ENCODE results near the gene HTT. TPM values are rescaled to one million over a fixed set of nuclear protein-coding genes. Genes with fewer than 3 reads are reported as not detected.

HTT gene
- total RNA-seq, 2 experiments from 2014 or later, result 72.0 to 83.7 TPM

- peaks cover 36% of the 10 kb centered on the region for H3K36me3 Mint-ChIP-seq (ENCODE audit: low read depth)
- H3K27ac Mint-ChIP-seq, result no peak overlapping the region
- H3K4me1 Mint-ChIP-seq, result peaks cover 2% of the 10 kb centered on the region
- CTCF ChIA-PET, result interaction anchor here (0.8 kb wide), 1 partner anchor 10 kb away, joined by 3 read pairs; no protein-coding TSS in a partner anchor
- no peak for DNase-seq
- no peaks in the 10 kb centered on the region for H3K27me3 Mint-ChIP-seq
- no peaks in the 10 kb centered on the region for H3K9me3 Mint-ChIP-seq
- POLR2A ChIA-PET, result no interaction called here
- H3K4me3 Mint-ChIP-seq, result no peak overlapping the region
These were observed 102.9 kb downstream of the HTT start for GRCh38 chr4:3177426-3177825.

GRCh38 chr4:3177905-3178304 is 103.4 kb downstream of the HTT start:
- POLR2A ChIA-PET, result interaction anchor here (0.6 kb wide), 1 partner anchor 579 kb away, joined by 3 read pairs; no protein-coding TSS in a partner anchor
- CTCF ChIA-PET, result interaction anchor here (0.8 kb wide), 1 partner anchor 9 kb away, joined by 3 read pairs; no protein-coding TSS in a partner anchor
- Mint-ChIP-seq H3K9me3 (no peaks in the 10 kb centered on the region), H3K4me3 (no peak overlapping the region), H3K27ac (no peak overlapping the region), H3K27me3 (no peaks in the 10 kb centered on the region), H3K36me3 (ENCODE audit: low read depth) (peaks cover 36% of the 10 kb centered on the region), H3K4me1 (peaks cover 2% of the 10 kb centered on the region)
- DNase-seq, result no peak

- DNase-seq, result no peak
- Mint-ChIP-seq H3K4me1 (peaks cover 2% of the 10 kb centered on the region), H3K27me3 (no peaks in the 10 kb centered on the region), H3K27ac (no peak overlapping the region), H3K4me3 (no peak overlapping the region), H3K9me3 (no peaks in the 10 kb centered on the region), H3K36me3 (ENCODE audit: low read depth) (peaks cover 33% of the 10 kb centered on the region)
- POLR2A ChIA-PET, result interaction anchor here (0.6 kb wide), 1 partner anchor 579 kb away, joined by 3 read pairs; no protein-coding TSS in a partner anchor
- CTCF ChIA-PET, result interaction anchor here (0.8 kb wide), 1 partner anchor 9 kb away, joined by 3 read pairs; no protein-coding TSS in a partner anchor
These were observed 103.9 kb downstream of the HTT start for GRCh38 chr4:3178351-3178750.

GRCh38 chr4:3179126-3179706 is 104.7 kb downstream of the HTT start:
- Mint-ChIP-seq H3K4me1 (peaks cover 2% of the 10 kb centered on the region), H3K36me3 (ENCODE audit: low read depth) (peaks cover 40% of the 10 kb centered on the region), H3K27me3 (no peaks in the 10 kb centered on the region), H3K27ac (no peak overlapping the region), H3K4me3 (no peak overlapping the region), H3K9me3 (no peaks in the 10 kb centered on the region)
- CTCF ChIA-PET, result no interaction called here
- DNase-seq, result no peak
- POLR2A ChIA-PET, result no interaction called here

GRCh38 chr4:3183008-3183407 is 108.5 kb downstream of the HTT start:
- Mint-ChIP-seq H3K27ac (peak overlapping the region; percentile 43), H3K4me3 (no peak overlapping the region), H3K4me1 (peaks cover 2% of the 10 kb centered on the region), H3K27me3 (no peaks in the 10 kb centered on the region), H3K9me3 (no peaks in the 10 kb centered on the region), H3K36me3 (ENCODE audit: low read depth) (peaks cover 49% of the 10 kb centered on the region)
- ChIA-PET POLR2A (no interaction called here), CTCF (interaction anchor here (1.0 kb wide), 1 partner anchor 16 kb away, joined by 3 read pairs; no protein-coding TSS in a partner anchor)
- no peak for DNase-seq

- H3K4me1 Mint-ChIP-seq, result peaks cover 2% of the 10 kb centered on the region
- ChIA-PET POLR2A (no interaction called here), CTCF (no interaction called here)
- no peak overlapping the region for H3K4me3 Mint-ChIP-seq
- no peak for DNase-seq
- no peaks in the 10 kb centered on the region for H3K27me3 Mint-ChIP-seq
- peaks cover 56% of the 10 kb centered on the region for H3K36me3 Mint-ChIP-seq (ENCODE audit: low read depth)
- H3K9me3 Mint-ChIP-seq, result no peaks in the 10 kb centered on the region
- peak overlapping the region; percentile 65 for H3K27ac Mint-ChIP-seq
These were observed 110.2 kb downstream of the HTT start for GRCh38 chr4:3184725-3185124.

GRCh38 chr4:3186609-3187008 is 112.1 kb downstream of the HTT start:
- H3K36me3 Mint-ChIP-seq (ENCODE audit: low read depth), result peaks cover 54% of the 10 kb centered on the region
- ChIA-PET CTCF (interaction anchor here (0.7 to 1.2 kb wide), 2 partner anchors 9 to 46 kb away, joined by 3 to 6 read pairs; no protein-coding TSS in a partner anchor), POLR2A (interaction anchor here (0.6 kb wide), 1 partner anchor 1123 kb away, joined by 3 read pairs; no protein-coding TSS in a partner anchor)
- DNase-seq, result no peak
- no peak overlapping the region for H3K27ac Mint-ChIP-seq
- peaks cover 4% of the 10 kb centered on the region for H3K4me1 Mint-ChIP-seq
- H3K4me3 Mint-ChIP-seq, result no peak overlapping the region
- H3K27me3 Mint-ChIP-seq, result no peaks in the 10 kb centered on the region
- H3K9me3 Mint-ChIP-seq, result no peaks in the 10 kb centered on the region

GRCh38 chr4:3188118-3188517 is 113.6 kb downstream of the HTT start:
- CTCF ChIA-PET, result interaction anchor here (1.4 kb wide), 1 partner anchor 25 kb away, joined by 3 read pairs; no protein-coding TSS in a partner anchor
- Mint-ChIP-seq H3K9me3 (no peaks in the 10 kb centered on the region), H3K27ac (no peak overlapping the region)

GRCh38 chr4:3189459-3189858 is 115.0 kb downstream of the HTT start:
- Mint-ChIP-seq H3K4me1 (peaks cover 29% of the 10 kb centered on the region), H3K36me3 (ENCODE audit: low read depth) (peaks cover 41% of the 10 kb centered on the region), H3K9me3 (no peaks in the 10 kb centered on the region), H3K4me3 (no peak overlapping the region), H3K27ac (peak overlapping the region; percentile 19), H3K27me3 (no peaks in the 10 kb centered on the region)
- POLR2A ChIA-PET, result no interaction called here
- CTCF ChIA-PET, result interaction anchor here (1.1 to 1.4 kb wide), 3 partner anchors 23 to 254 kb away, joined by 3 read pairs; no protein-coding TSS in a partner anchor
- DNase-seq, result no peak

More at GRCh38 chr4:3188118-3188517, 113.6 kb downstream of the HTT start:
- POLR2A ChIA-PET, result no interaction called here
- Mint-ChIP-seq H3K4me1 (peaks cover 16% of the 10 kb centered on the region), H3K36me3 (ENCODE audit: low read depth) (peaks cover 45% of the 10 kb centered on the region), H3K27me3 (no peaks in the 10 kb centered on the region), H3K4me3 (no peak overlapping the region)
- DNase-seq, result no peak

- no peak for DNase-seq
- ChIA-PET CTCF (interaction anchor here (0.9 to 3.7 kb wide), 6 partner anchors 9 to 253 kb away, joined by 3 to 19 read pairs (median 3); no protein-coding TSS in a partner anchor), POLR2A (interaction anchor here (0.6 kb wide), 1 partner anchor 470 kb away, joined by 5 read pairs; no protein-coding TSS in a partner anchor)
- no peak overlapping the region for H3K27ac Mint-ChIP-seq
- peaks cover 40% of the 10 kb centered on the region for H3K4me1 Mint-ChIP-seq
- no peak overlapping the region for H3K4me3 Mint-ChIP-seq
- peaks cover 50% of the 10 kb centered on the region for H3K36me3 Mint-ChIP-seq (ENCODE audit: low read depth)
- no peaks in the 10 kb centered on the region for H3K9me3 Mint-ChIP-seq
- H3K27me3 Mint-ChIP-seq, result no peaks in the 10 kb centered on the region
These were observed 116.1 kb downstream of the HTT start for GRCh38 chr4:3190549-3190948.

- no peak for DNase-seq
- Mint-ChIP-seq H3K4me1 (peaks cover 57% of the 10 kb centered on the region), H3K27ac (peak overlapping the region; percentile 73), H3K9me3 (no peaks in the 10 kb centered on the region), H3K4me3 (no peak overlapping the region), H3K36me3 (ENCODE audit: low read depth) (peaks cover 55% of the 10 kb centered on the region), H3K27me3 (no peaks in the 10 kb centered on the region)
- CTCF ChIA-PET, result interaction anchor here (1.2 to 3.7 kb wide), 4 partner anchors 9 to 288 kb away, joined by 3 to 19 read pairs (median 4); no protein-coding TSS in a partner anchor
- POLR2A ChIA-PET, result no interaction called here
These were observed 117.7 kb downstream of the HTT start for GRCh38 chr4:3192188-3192587.

- Mint-ChIP-seq H3K27ac (peak overlapping the region; percentile 73), H3K9me3 (no peaks in the 10 kb centered on the region), H3K4me3 (no peak overlapping the region), H3K36me3 (ENCODE audit: low read depth) (peaks cover 52% of the 10 kb centered on the region), H3K4me1 (peaks cover 63% of the 10 kb centered on the region), H3K27me3 (no peaks in the 10 kb centered on the region)
- ChIA-PET POLR2A (no interaction called here), CTCF (interaction anchor here (1.5 to 3.7 kb wide), 3 partner anchors 8 to 288 kb away, joined by 4 to 19 read pairs (median 5); no protein-coding TSS in a partner anchor)
- DNase-seq, result no peak
These were observed 118.3 kb downstream of the HTT start for GRCh38 chr4:3192827-3193226.

- no peak overlapping the region for H3K4me3 Mint-ChIP-seq
- peak overlapping the region; percentile 72 for H3K27ac Mint-ChIP-seq
- no peaks in the 10 kb centered on the region for H3K27me3 Mint-ChIP-seq
- H3K36me3 Mint-ChIP-seq (ENCODE audit: low read depth), result peaks cover 48% of the 10 kb centered on the region
- POLR2A ChIA-PET, result no interaction called here
- CTCF ChIA-PET, result interaction anchor here (1.0 to 3.7 kb wide), 3 partner anchors 7 to 287 kb away, joined by 5 to 19 read pairs (median 5); no protein-coding TSS in a partner anchor
- no peak for DNase-seq
- H3K9me3 Mint-ChIP-seq, result no peaks in the 10 kb centered on the region
- peaks cover 68% of the 10 kb centered on the region for H3K4me1 Mint-ChIP-seq
These were observed 119.2 kb downstream of the HTT start for GRCh38 chr4:3193531-3194203.
